ENCODE results near the gene VSIG2. TPM values are rescaled to one million over a fixed set of nuclear protein-coding genes. Genes with fewer than 3 reads are reported as not detected.

VSIG2 gene
- total and polyA plus RNA-seq, 2 donors (not counting 3 experiments of a cell fraction or from before 2014, with no cell fraction given): 1.2 to 7.0 TPM

DNA sequence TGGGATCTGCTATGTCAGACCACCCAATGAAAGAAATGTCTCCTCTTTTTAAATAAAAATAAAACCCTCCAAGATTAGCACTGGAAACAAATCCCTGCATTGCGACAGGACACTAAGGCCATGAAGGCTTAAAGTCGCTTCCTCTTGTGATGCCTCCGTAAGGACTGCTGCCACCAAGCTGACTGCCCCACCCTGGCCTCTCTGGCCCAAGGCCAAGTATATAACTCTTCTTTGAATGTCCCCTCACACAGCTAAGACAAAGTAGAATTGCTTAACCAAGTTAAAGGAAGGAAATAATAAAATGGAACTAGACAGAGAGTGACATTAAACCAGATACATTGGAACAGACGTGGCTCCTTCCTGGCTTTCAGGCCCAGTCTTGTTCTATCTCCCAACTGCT, 19.8 kb downstream of the VSIG2 start:
- Histone ChIP-seq H3K4me1 (ENCODE audit: control insufficient read depth, extremely low read depth, insufficient read depth, low read length) (peaks cover 4% of the 10 kb centered on the region), H3K27me3 (ENCODE audit: control insufficient read depth in 2 of 2, insufficient read depth in 2 of 2, low read length in 2 of 2) (peaks cover 7 to 8% of the 10 kb centered on the region in 2 experiments), H3K79me2 (ENCODE audit: control insufficient read depth, insufficient read depth, low read length) (no peaks in the 10 kb centered on the region), H4K20me1 (replicated peaks; ENCODE audit: control insufficient read depth, extremely low read depth, insufficient read depth, low read length) (no peaks in the 10 kb centered on the region), H3K9ac (replicated peaks; ENCODE audit: extremely low read depth, insufficient read depth, low read length) (no peak overlapping the region), H3K36me3 (ENCODE audit: control insufficient read depth in 2 of 2, extremely low read depth in 1 of 2, insufficient read depth in 2 of 2, low read length in 2 of 2) (no peaks in the 10 kb centered on the region), H3K9me3 (replicated peaks; ENCODE audit: control insufficient read depth, insufficient read depth, low read length) (no peaks in the 10 kb centered on the region), H3K9me1 (replicated peaks; ENCODE audit: control insufficient read depth, extremely low read depth, insufficient read depth, low read length) (no peaks in the 10 kb centered on the region), H3K4me3 (replicated peaks in 1 of 3; ENCODE audit: insufficient read depth in 1 of 3, low read depth in 1 of 3, low read length in 3 of 3) (no peak overlapping the region), H3K27ac (ENCODE audit: insufficient read depth, low read depth, low read length) (no peak overlapping the region), H2AFZ (ENCODE audit: low read depth, low read length) (no peak overlapping the region), H3K4me2 (ENCODE audit: insufficient read depth, low read length) (no peak overlapping the region)
- ChIA-PET CTCF (interaction anchor here (0.6 to 1.0 kb wide), 2 partner anchors 47 to 315 kb away, joined by 3 read pairs; no protein-coding TSS in a partner anchor), POLR2A (no interaction called here)
- intact Hi-C loops (cut with micrococcal nuclease): no loop called here
- dilution Hi-C loops (cut with MboI; ENCODE audit: extremely low pct_ligation_motif_present, low sequenced_read_pairs): no loop called here
- no peak for TF ChIP-seq EZH2 (IDR thresholded peaks at IDR 0.05; ENCODE audit: borderline replicate concordance, low read depth, low read length, severe bottlenecking)
- no peak for FAIRE-seq
- BruUV-seq (replicated peaks): no TSS peak
- no peak for DNase-seq (ENCODE audit: low read depth, low spot score)

GRCh38 chr11:124729571-124729970, 22.5 kb downstream of the VSIG2 start:
- H3K27ac ChIP-seq (ENCODE audit: insufficient read depth, low read depth, low read length): no peak overlapping the region
- no peak overlapping the region for H3K9ac ChIP-seq (replicated peaks; ENCODE audit: extremely low read depth, insufficient read depth, low read length)
- no peak for DNase-seq (ENCODE audit: low read depth, low spot score)
- TF ChIP-seq POLR2AphosphoS5 (IDR thresholded peaks at IDR 0.05; ENCODE audit: insufficient read depth, low read depth, low read length): no peak
- no peak for TF ChIP-seq GATA2 (IDR thresholded peaks at IDR 0.05; ENCODE audit: insufficient read depth, insufficient read length, low read depth, low read length)
- no peak for TF ChIP-seq EZH2 (IDR thresholded peaks at IDR 0.05; ENCODE audit: borderline replicate concordance, low read depth, low read length, severe bottlenecking)
- no peak for TF ChIP-seq POLR2A (IDR thresholded peaks at IDR 0.05; ENCODE audit: low read depth, low read length)
- TF ChIP-seq CTCF (IDR thresholded peaks at IDR 0.05; ENCODE audit: extremely low read depth in 1 of 2, insufficient read depth in 1 of 2, low read depth in 1 of 2, low read length in 2 of 2): no peak
- no peak for TF ChIP-seq MYC (IDR thresholded peaks at IDR 0.05; ENCODE audit: low read depth, low read length)
- TF ChIP-seq JUN (IDR thresholded peaks at IDR 0.05; ENCODE audit: borderline replicate concordance, insufficient read depth, insufficient read length, low read depth): no peak
- no peak for TF ChIP-seq MAX (IDR thresholded peaks at IDR 0.05; ENCODE audit: insufficient read depth, insufficient read length)
- TF ChIP-seq FOS (IDR thresholded peaks at IDR 0.05; ENCODE audit: borderline replicate concordance, insufficient read depth, low read length): no peak
- dilution Hi-C loops (cut with MboI; ENCODE audit: extremely low pct_ligation_motif_present, low sequenced_read_pairs) (no loop called here), intact Hi-C loops (cut with micrococcal nuclease) (no loop called here)
- no peak for FAIRE-seq
- no peaks in the 10 kb centered on the region for H3K79me2 ChIP-seq (ENCODE audit: control insufficient read depth, insufficient read depth, low read length)
- H3K9me1 ChIP-seq (replicated peaks; ENCODE audit: control insufficient read depth, extremely low read depth, insufficient read depth, low read length): no peaks in the 10 kb centered on the region
- no peaks in the 10 kb centered on the region for H4K20me1 ChIP-seq (replicated peaks; ENCODE audit: control insufficient read depth, extremely low read depth, insufficient read depth, low read length)
- H3K36me3 ChIP-seq (ENCODE audit: control insufficient read depth in 2 of 2, extremely low read depth in 1 of 2, insufficient read depth in 2 of 2, low read length in 2 of 2): no peaks in the 10 kb centered on the region
- no peak overlapping the region for H2AFZ ChIP-seq (ENCODE audit: low read depth, low read length)
- ChIA-PET CTCF (interaction anchor here (1.9 kb wide), 1 partner anchor 61 kb away, joined by 4 read pairs; no protein-coding TSS in a partner anchor), POLR2A (no interaction called here)
- no peak overlapping the region for H3K4me2 ChIP-seq (ENCODE audit: insufficient read depth, low read length)
- peaks cover under 1 to 4% of the 10 kb centered on the region in 2 experiments for H3K27me3 ChIP-seq (ENCODE audit: control insufficient read depth in 2 of 2, insufficient read depth in 2 of 2, low read length in 2 of 2)
- no peak overlapping the region for H3K4me3 ChIP-seq (replicated peaks in 1 of 3; ENCODE audit: insufficient read depth in 1 of 3, low read depth in 1 of 3, low read length in 3 of 3)
- H3K9me3 ChIP-seq (replicated peaks; ENCODE audit: control insufficient read depth, insufficient read depth, low read length): no peaks in the 10 kb centered on the region
- no TSS peak for BruUV-seq (replicated peaks)
- H3K4me1 ChIP-seq (ENCODE audit: control insufficient read depth, extremely low read depth, insufficient read depth, low read length): peaks cover 21% of the 10 kb centered on the region
